ENCODE measurements around the gene POFUT1.
"Not testable (repeated sequence)": the region's sequence is repeated elsewhere in the genome, so short reads cannot be mapped to it uniquely, and the experiment has no call there.

The POFUT1 gene

DNA sequence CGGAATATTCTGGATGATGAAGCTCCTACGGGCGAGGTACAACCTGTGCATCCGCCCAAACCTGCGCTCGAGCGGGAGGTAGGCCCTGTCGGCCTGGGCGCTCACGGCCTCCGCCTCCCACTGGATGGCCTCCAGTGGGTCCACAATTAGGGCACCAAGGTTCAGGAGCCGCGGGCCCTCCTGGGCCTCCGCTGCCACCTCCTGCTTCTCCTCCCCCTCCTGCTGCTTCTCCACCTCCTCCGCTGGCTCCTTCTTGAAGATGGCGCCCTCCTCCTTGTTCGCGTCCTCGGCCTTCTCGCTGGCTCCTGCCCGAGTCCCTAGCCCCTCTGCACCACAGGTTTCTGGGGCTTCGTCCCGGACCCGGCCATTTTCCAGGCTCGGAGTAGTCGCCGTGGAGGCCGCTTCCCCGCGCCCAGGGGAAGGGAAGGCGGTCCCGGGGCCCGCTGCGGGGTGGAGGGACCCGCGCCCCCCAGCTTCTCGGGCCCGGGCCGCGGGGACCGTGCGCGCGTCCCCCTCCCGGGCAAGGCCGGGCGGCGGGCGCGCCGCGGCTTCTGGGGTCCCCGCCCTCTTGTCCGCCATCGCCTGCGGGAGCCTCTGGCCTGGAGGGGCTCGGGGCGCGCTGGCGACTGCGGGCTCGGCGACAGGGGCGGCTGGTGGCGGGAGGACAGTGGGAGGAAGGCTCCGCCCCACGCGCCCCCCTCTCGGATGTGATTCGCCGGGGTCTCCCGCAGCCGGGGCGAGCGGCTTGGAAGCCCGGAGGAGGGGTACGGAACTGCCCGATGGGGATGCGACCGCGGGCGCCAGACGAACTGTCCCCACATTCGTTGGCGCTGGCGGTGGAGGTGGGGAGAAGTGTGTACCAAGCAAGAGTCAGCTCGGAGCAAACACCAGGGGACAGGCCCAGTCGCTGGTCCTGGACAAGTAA lies 17.7 kb upstream of the POFUT1 start:
- peak; percentile 35 to 46 for DNase-seq

DNA sequence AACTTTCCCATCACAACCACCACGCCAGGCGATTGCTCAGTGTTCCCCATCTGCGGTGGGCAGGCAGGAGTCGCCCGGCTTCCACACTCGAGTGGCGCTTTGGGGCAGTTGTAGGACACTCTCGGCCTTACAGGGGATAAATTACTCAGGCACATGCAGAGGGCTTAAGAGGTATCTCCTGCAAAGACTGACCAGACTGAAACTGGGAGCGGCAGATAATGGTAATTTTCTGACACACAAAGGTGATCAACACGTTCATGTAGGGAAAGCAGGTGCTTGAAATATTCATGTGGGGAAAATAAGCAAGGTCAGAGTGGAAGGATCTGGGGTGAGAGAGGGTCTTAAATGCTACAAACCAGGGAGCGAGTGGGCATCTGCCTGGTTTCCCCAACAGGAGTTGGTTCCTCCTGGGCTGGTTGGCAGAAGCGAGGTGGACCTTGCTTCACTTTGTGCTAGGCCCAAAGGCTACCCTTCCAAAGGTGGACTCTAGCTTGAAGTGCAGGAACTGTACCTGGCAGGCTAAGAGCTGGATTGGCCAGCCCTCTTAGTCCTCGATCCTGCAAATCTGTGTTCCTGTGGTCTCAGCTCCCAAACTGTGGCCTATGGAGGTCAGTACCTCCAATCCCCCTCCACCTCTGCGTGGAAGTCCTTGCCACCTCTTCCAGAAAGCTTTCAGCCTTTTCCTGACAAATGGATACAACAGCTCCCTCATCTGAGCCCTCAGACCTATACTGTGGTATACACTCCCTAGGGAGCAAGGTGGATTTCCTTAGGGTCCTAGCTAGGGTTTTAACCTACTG lies 16.9 kb upstream of the POFUT1 start:
- DNase-seq: no peak

DNA sequence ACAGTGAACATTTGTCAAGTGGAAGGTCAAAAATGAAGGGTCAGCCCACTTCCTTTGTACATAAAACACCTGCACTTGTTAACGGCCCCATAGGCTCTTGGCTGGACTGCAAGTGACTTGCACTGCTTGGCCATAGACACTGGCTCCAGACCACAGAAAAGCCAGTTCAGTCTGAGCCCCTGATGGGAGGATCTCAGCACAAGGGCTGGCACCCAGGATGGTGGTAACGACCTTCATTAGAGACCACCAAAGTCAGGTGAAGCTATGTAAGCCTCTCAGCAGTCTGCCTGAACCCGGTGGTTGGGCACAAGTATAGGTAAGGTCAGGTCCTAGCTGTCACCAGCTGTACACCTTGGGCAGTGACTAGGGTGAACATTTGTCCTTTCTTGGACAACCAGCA lies 16.3 kb upstream of the POFUT1 start:
- no peak for DNase-seq

DNA sequence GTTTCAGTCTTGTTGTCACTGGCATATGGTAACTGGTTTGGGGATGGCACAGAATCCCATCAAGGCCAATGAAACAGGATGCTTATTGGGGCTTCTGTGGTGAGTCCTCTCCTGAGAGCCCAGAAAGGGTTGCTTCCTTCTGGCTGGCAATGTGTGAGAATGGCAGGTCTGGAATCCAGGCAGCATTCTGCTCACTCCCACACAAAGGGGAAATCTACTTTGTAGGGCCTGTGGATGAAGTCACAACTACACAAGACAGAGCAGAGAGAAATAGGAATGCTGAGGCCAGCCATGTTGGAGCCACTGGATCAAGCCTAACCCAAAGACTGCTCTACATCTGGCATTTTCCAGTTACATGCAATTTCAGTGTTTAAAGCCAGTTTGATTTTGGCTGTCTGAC lies 15.8 kb upstream of the POFUT1 start:
- DNase-seq: no peak

DNA sequence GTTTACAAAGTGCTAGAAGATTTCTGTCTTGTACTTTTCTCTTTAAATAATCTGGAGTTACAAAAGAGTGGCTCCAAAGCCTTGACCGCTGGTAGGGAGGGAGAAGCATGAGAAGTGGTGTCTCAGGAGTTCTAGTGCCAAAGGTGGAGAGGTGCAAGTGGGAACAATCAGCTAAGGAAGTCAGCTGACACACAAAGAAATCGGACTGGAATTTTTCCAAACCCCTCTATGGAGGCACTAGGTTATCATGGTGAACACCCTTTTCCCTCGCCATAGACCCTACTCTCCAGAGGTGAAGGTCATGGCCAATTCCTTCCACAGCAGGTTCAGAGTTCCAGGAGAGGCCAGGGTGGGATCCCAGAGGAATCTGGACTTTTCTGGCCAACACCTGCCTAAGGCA lies 15.0 kb upstream of the POFUT1 start:
- no peak for DNase-seq

DNA sequence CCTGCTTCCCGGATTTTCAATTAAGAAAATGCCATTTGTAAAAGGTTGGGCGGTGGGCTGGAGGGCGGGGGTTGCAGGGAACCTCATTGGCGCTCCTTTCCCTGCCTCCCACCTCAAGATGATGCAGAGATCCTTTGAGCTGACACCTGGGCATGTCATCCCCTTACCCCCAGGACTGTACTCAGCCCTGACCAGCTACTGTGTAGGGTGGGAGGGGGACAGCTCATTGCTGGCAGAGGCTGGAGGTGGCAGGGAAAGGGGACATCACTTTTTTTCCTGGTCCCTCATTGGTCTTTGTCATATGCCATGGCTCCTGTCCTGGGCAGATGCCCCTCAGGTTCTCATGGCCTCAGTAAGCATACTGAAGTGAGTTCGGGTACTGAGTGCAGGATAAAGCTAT lies 14.3 kb upstream of the POFUT1 start:
- DNase-seq: not testable (repeated sequence)

DNA sequence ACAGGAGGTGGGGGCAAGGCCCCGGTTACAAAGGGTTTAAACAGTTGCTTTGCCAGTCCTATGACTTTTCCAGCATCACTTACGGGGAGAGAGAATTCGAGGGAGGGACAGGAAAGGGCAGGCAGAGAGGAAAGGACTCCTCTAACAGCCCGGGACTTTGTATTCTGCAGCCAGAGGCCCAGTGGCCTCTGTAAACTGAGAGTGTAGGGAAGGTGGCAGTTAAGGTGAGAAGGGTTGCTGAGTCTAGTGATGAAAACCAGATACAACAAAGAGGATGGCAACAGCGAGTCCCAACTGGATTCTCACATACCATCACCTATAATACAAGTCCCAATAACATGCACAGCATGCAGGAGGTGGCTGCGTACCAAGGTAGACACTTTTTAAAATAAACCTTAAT lies 13.7 kb upstream of the POFUT1 start:
- no peak for DNase-seq

DNA sequence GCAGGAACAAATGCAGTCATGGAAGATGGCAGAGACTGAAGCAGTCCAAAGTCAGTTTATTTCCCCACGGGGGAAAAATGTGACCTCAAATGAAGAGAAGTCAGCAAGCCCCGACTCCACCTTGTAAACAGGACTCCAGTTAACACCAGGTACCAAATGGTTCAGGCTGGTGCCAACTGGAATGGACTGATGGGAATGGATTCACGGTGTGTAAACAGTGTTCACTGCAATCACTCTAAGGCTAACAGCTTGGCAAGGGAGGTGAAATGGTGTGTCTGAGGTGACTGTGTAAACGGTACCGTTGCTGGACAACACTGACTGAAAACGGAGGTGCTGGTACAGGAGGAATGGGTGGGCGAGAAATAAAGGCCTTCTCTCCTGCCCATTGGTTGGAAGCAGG lies 12.1 kb upstream of the POFUT1 start:
- DNase-seq: no peak

DNA sequence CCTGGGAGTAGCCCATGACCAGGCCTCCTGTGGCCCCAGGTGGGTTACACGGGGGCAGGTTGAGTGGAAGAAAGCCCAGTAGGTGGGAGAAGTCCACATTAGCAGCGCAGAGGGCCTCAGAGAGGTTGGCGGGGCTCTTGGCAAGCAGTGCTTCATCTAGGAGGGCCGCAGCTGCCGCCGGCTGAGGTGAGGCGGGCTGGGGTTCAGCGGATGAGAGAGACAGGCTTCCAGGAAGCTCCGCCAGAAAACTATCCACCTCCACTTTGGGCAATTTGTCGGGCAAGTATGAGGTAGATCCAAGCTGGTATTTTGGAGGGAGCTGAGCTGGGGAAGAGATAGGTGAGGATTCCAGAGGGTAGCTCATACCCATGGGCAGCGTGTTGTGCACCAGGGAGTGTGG lies 11.1 kb upstream of the POFUT1 start:
- not testable (repeated sequence) for DNase-seq

DNA sequence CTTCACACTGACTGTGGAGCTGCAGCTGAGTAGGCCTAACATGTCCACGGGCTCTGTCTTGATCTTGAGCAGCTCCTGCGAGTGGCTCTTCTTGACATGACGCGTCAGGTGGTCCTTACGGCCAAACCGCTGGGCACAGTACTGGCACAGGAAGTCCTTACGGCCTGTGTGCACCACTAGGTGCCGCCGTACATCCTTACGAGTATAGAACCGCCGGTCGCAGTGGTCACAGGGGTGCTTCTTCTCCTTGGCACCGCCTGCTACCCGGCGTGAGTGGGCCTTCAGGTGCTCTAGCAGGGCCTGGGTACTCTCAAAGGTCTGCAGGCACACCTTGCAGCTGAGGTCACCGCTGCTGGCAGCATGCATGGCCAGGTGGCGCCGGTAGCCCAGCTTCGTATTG lies 10.5 kb upstream of the POFUT1 start:
- DNase-seq: not testable (repeated sequence)

DNA sequence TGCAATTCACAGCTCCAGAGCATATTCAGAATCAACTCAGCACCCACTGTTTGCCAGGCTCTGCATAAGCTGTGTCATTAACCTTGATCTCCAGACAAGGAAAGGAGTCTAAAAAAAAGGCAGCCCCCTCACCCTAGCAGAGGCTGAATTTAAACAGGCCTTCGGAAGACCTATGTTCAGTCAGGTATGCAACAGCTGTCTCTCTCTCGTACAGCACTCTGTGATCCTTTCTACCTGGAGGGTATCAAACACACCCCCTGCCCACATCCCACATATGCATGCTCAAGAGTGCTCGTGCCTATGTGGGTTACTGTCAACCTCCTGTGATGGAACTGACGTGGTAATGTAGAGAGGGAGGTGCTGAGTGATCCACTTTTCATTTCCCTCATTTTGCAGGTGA lies 8.7 kb upstream of the POFUT1 start:
- DNase-seq: no peak

DNA sequence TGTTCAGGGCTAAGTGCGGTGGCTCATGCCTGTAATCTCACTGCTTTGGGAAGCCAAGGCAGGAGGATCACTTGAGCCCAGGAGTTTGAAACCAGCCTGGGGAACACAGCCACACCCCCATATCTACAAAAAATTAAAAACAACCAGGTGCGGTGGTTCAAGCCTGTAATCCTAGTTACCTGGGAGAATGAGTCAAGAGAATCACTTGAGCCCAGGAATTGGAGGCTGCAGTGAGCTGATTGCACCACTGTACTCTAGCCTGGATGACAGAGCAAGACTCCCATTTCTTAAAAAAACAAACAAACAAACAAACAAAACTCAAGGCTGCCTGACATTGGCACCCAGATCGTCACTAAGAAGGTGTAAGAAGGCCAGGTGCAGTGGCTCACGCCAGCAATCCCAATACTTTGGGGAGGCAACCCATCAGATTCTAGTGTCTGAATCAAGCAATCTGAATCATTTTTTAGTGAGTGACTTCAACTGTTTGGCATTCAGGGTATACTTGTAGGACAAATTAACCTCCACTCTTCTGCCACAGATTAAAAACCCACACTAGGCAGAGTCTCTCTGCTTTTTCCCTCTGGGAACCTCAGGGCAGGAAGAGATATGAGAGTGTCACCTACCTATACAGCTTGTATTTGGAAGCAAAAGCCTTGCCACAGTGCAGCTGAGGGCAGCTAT lies 6.2 kb upstream of the POFUT1 start:
- DNase-seq: no peak

DNA sequence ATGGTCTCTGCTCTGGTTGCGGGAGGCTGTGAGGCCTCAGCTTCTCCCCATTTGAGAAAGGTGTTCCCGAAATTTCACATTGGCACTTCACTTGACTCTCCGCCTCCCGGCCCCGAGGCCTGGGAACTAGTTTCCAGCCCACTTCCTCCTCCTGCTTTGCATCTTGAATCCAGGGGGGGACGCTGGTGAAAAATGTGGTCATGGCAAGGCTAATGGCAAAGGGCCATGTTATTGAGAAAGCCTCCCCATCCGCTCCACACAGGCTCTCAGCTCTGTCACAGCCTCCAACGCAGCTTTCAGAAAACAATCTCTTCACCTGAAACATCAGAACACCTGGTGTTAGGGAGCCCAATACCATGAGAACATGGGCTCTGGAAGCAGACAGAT lies 5.7 kb upstream of the POFUT1 start:
- DNase-seq: no peak

DNA sequence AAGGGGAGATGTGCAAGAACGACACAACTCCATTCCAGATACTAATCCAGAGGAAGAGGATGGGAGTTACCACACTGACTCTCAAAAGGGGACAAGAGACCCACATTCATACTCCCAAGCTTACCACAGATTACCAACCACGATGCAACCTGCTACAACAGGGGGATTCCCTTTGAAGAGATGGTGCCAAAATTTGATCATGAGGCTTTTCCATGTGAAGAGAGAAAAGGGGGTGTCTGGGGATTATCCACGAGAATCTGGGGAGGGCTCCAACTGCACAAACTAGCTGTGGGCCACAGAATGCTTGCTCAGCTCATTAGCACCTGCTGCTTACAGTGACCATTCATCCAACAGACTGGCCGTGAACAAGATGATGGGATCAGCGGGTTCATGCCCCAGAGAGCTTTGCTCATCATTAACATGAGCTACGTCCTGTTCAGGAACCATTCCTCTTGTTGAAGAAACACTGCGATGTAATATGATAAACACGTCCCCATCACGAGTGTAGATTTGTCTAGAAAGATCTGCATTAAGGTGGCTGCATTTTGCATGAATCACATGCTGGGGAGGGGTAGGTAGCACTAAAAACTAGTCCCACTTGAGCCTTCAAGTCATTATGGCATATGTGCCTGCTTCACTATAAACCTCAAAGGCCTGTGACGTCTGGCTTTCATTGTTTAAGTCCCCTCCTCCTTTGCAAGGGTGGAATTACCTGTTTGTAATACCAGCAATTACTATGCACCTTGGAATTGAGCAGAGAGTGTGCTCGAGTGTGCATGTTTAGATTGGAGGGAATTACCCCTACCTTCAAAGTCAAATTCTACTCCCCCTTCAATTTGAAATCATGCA lies 4.1 kb upstream of the POFUT1 start:
- no peak for DNase-seq

DNA sequence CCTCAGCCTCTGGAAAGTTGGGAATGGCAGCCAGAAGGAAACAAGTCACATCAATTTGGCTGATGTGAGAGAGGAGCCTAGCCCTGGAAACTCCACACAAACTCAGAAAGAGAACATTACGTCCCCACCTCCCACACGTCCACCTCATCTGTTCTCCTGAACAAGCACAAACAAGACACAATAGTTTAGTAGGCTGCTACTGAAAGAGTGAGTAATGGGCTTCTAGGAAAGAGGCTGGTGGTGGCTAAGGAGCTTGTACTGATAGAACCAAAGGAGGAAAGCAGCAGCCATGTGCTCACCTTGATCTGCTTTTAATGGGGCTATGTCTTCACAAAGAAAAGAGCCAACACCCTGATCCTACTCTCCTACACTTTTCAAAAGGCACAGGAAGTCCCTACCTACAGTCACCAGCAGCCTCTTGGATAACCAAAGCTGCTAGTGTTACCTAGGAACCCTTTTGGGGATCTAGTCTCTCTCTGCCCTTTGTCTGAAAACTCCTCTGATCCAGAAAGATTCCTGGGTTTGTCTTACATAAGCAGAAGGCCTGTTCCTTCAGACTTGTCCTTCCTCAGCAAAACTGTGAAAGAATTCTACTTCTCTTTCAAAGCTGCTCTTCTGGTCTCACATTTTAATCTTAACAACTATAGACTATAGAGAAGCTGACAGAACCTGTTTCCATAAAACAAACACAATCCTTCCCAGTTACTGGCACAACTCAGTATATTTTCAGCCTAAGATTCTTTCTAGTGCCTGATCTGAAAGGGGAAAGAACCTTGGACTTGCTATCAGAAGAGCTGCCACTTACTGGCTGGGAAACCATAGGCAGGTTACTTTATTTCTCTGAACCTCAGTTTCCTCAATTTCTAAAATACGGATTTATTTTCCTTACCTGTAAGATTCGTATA lies 3.2 kb upstream of the POFUT1 start:
- DNase-seq: peak; percentile 59 to 66

DNA sequence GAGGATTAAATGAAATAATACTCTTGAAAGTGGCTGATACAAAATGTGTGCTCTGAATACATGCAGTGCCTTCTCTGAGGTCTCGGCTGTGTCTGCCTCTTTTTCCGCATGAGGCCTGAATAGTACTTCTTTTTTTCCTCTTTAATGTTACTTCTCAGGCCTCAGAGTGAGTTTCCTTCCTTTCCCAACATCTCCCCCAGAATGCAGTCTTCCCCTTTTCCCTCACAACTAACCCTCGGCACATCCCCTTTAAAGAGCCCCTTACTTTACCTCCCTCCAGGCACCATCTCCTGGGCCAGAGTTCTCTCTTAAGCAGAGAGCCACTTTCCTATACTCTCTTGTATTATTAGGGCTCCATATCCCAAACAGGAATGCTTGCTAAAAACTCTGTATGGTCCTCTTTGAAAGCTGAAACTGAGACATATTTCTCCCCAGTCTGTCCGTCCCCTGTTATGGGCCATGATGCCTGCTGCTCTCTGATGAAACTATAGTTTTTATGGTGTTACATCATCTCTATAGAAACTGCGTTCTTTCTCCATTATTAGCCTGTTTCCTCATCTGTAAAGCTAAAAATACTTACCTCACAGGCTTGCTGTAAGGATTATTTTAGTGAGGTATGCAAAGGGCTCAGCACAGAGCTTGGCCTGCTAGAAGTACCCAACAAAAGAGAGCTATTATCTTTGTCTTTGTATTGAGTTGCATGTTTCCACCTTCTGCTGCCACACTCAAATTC lies 2.4 kb upstream of the POFUT1 start:
- no peak for DNase-seq

DNA sequence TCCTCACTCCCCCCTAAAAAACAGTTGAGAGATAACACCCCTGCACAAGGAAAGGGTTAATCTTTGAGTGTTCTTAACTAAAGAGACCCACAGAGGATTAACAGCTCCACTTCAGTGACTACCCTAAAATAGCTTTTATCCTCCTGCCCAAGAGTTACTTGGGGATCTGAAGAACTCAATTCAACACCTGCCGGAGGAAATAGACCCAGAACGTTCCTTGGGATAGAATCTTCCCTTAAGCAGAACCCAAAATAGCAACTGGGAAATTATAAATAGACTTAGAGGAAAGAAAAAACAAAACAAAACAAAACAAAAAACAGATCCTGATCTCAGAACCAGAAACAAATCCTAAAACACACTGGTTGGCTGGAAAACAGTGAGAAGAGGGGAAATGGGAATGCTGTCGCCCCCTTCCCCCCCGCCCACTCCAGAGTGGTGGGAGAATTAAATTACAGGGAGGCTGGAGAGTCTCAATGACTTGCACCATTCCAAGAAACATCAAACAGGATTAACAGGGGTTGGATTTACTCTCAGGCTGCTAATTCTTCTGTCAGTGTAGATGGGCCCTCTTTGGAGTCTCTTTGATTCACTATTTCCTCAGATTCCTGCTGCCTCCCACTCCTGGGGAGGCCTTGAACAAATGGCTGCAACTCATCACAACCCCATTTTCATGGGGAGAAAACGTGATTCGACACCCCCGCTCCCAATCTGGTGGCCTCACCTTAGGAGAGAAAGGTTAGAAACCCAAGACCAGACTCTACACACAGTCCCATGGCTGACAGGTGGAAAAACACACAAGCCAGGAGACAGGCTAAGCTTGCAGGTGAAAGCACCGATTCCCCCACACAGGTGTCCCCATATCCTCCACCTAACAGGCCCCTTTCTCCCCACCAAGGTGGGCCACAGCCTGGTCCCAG lies 1.6 kb upstream of the POFUT1 start:
- DNase-seq: no peak

DNA sequence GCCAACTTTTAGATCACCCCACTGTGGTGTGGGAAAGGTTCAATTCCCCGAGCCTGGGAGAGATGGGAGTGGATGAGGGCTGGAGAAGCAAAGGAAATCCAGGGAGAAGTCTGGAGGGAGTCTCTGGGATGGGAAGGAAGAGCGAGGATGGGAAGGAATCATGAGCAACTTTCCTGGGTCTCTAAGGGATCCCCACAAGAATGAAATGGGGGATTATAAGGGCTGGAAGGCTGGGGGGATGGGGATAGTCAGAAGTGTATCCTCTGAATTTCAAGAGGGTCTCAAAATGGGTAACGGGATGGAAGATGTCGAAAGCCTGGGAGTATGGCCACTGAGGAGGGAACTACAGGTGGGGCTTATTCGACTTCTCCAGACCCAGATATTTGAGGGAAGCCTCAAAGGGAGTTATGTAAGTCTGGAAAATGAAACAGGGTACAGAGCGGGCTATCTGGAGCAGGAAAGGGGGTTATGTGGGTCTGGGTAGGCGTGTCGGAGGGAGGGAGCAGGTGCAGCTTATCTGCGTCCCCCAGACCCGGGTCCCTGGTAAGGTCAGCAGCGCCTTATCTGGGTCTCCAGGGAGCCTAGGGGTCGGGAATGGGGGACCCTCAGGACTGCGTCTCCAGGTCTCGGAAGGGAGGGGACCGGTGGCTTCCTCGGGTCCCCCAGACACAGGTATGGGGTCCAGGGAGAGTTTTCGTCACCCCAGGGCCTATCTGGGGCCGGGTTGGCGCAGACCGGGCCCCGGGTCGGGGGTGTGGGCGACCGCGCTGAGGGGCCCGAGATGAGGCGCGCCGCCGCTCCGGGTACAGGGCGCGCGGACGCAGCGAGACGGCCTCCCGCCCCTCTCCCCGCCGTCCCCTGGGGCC lies 687 bp upstream of the POFUT1 start:
- no peak for DNase-seq

All from stimulated activated CD4-positive, alpha-beta T cell treated with anti-CD3 and anti-CD28 coated beads, Interleukin-2, amount 100 ng/mL, for 48 hours (primary cell).